Peyer's patch (tissue), 4 donors: Measurements from ENCODE around the gene NELL1. TPM values are rescaled to one million over a fixed set of nuclear protein-coding genes. Genes with fewer than 3 reads are reported as not detected.

Experiments
- DNase-seq, 3 donors: peaks; one replicate each; pipeline ENCODE4 v3.0.0-alpha.2; 2017 to 2019
- H3K27ac ChIP-seq, 4 donors: fragments of 200-600 bp; sonication (generic); one replicate each; pipeline ENCODE4 v1.5.1; 2016 to 2019
- H3K27me3 ChIP-seq, 2 donors: fragments of 200-600 bp; sonication (generic); one replicate each; pipeline ENCODE4 v1.5.1; 2019
- H3K36me3 ChIP-seq, 3 donors: fragments of 200-600 bp; sonication (generic); one replicate each; pipeline ENCODE4 v1.5.1; 2016 to 2019
- H3K4me1 ChIP-seq, 4 donors: fragments of 200-600 bp; sonication (generic); one replicate each; pipeline ENCODE4 v1.5.1; 2016 to 2019
- H3K4me3 ChIP-seq, 4 donors: fragments of 200-600 bp; sonication (generic); 1 replicate in 3 of 4; 2 replicates in 1 of 4; pipeline ENCODE4 v1.5.1; 2016 to 2019; ENCODE audit warnings: mild to moderate bottlenecking in 1 of 4
- H3K9me3 ChIP-seq, 4 donors: fragments of 200-600 bp; sonication (generic); one replicate each; pipeline ENCODE4 v1.5.1; 2016 to 2019; ENCODE audit warnings: mild to moderate bottlenecking in 1 of 4
- CTCF ChIP-seq, 6 experiments: fragments of 450-650 bp in 4 of 6; fragments of 200-600 bp in 2 of 6; sonication (generic) in 1 of 6; IDR thresholded peaks; one replicate each; pipeline ENCODE4 v1.5.1; 2017 to 2019; ENCODE audit warnings: antibody characterized with exemption in 6 of 6, mild to moderate bottlenecking in 3 of 6, moderate library complexity in 1 of 6
- POLR2A ChIP-seq, 2 donors: fragments of 450-650 bp; IDR thresholded peaks; one replicate each; pipeline ENCODE4 v1.5.1; 2017; ENCODE audit warnings: antibody characterized with exemption in 2 of 2, mild to moderate bottlenecking in 2 of 2, moderate library complexity in 2 of 2
- total RNA-seq, 4 donors: library from RNA; depleted of rRNA; stranded (reverse); fragments of >200 nt; gene quantifications; one replicate each; pipeline ENCODE4 v1.1.0, GENCODE V29; 2016

The NELL1 gene
- total RNA-seq, 4 donors from 2014 or later: not detected

- Histone ChIP-seq H3K27me3 (no peaks in the 10 kb centered on the region), H3K36me3 (no peaks in the 10 kb centered on the region), H3K4me3 (no peak overlapping the region), H3K27ac (no peak overlapping the region), H3K4me1 (no peaks in the 10 kb centered on the region), H3K9me3 (no peaks in the 10 kb centered on the region)
- DNase-seq: no peak
- no peak for TF ChIP-seq POLR2A (IDR thresholded peaks at IDR 0.05)
Observed at GRCh38 chr11:21295508-21295907, 626.1 kb downstream of the NELL1 start.

GRCh38 chr11:21301981-21302380 lies 632.6 kb downstream of the NELL1 start:
- Histone ChIP-seq H3K27ac (no peak overlapping the region), H3K36me3 (no peaks in the 10 kb centered on the region), H3K4me1 (no peaks in the 10 kb centered on the region), H3K9me3 (no peaks in the 10 kb centered on the region), H3K4me3 (no peak overlapping the region), H3K27me3 (no peaks in the 10 kb centered on the region)
- TF ChIP-seq CTCF (IDR thresholded peaks at IDR 0.05) (no peak), POLR2A (IDR thresholded peaks at IDR 0.05) (no peak)
- no peak for DNase-seq

- TF ChIP-seq CTCF (IDR thresholded peaks at IDR 0.05): no peak
- TF ChIP-seq POLR2A (IDR thresholded peaks at IDR 0.05): no peak
- Histone ChIP-seq H3K4me3 (no peak overlapping the region), H3K27ac (no peak overlapping the region), H3K27me3 (no peaks in the 10 kb centered on the region), H3K36me3 (no peaks in the 10 kb centered on the region), H3K9me3 (no peaks in the 10 kb centered on the region), H3K4me1 (no peaks in the 10 kb centered on the region)
- DNase-seq: no peak
Observed at GRCh38 chr11:21306739-21307358, 637.5 kb downstream of the NELL1 start.

DNA sequence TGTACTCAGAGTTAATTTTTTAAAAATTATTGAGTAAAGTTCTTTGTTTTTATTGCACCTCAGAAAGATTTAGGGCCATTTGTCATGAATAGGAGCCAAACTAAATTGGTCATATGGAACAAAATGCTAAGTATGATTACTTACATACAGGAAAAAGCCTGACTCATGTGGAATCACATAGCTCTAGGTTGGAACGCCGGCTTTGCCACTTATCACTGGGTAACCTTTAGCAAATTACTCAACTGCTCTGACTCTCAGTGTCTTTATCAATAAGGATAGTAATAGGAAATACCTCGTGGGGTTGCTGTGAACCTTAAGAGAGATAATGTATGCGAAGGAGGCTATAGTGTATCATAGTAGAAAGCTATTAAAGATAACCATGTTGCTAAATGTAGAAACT lies 638.5 kb downstream of the NELL1 start:
- H3K4me3 ChIP-seq: no peak overlapping the region
- no peaks in the 10 kb centered on the region for H3K27me3 ChIP-seq
- TF ChIP-seq CTCF (IDR thresholded peaks at IDR 0.05) (no peak), POLR2A (IDR thresholded peaks at IDR 0.05) (no peak)
- no peak overlapping the region for H3K27ac ChIP-seq
- no peak for DNase-seq
- no peaks in the 10 kb centered on the region for H3K4me1 ChIP-seq
- H3K36me3 ChIP-seq: no peaks in the 10 kb centered on the region
- H3K9me3 ChIP-seq: no peaks in the 10 kb centered on the region

- H3K9me3 ChIP-seq: no peaks in the 10 kb centered on the region
- no peak overlapping the region for H3K27ac ChIP-seq
- DNase-seq: no peak
- H3K4me1 ChIP-seq: no peaks in the 10 kb centered on the region
- no peaks in the 10 kb centered on the region for H3K36me3 ChIP-seq
- H3K27me3 ChIP-seq: no peaks in the 10 kb centered on the region
- TF ChIP-seq POLR2A (IDR thresholded peaks at IDR 0.05) (no peak), CTCF (IDR thresholded peaks at IDR 0.05) (no peak)
- H3K4me3 ChIP-seq: no peak overlapping the region
Observed at GRCh38 chr11:21316591-21316990, 647.2 kb downstream of the NELL1 start.

- no peak for TF ChIP-seq POLR2A (IDR thresholded peaks at IDR 0.05)
- no peak for TF ChIP-seq CTCF (IDR thresholded peaks at IDR 0.05)
- Histone ChIP-seq H3K27me3 (no peaks in the 10 kb centered on the region), H3K36me3 (no peaks in the 10 kb centered on the region), H3K27ac (no peak overlapping the region), H3K9me3 (no peaks in the 10 kb centered on the region), H3K4me3 (no peak overlapping the region), H3K4me1 (no peaks in the 10 kb centered on the region)
- no peak for DNase-seq
Observed at GRCh38 chr11:21321072-21321471, 651.7 kb downstream of the NELL1 start.
